ENCODE results near the gene PCBP3. TPM values are rescaled to one million over a fixed set of nuclear protein-coding genes. Genes with fewer than 3 reads are reported as not detected.

PCBP3 gene
- polyA plus RNA-seq, 1 experiment = 1.6 TPM

DNA sequence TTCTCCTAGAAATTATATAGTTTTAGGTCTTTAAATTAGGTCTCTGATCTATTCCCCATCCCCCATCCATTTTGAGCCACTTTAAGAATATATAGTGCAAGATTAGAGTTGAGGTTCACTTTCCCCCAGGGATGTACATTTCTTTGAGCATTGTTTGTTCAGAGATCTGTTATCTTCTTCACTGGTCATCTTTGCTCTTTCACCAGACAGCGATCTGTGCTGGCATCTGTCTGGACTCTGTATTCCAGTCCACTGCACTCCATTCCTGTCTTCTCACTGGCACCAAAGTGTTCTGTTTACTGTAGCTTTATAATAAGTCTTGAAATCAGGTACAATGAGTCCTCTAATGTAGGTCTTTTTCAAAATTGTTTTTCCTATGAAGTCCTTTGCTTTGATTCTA is 112.5 kb downstream of the PCBP3 start:
- TF ChIP-seq, protein P1, sequence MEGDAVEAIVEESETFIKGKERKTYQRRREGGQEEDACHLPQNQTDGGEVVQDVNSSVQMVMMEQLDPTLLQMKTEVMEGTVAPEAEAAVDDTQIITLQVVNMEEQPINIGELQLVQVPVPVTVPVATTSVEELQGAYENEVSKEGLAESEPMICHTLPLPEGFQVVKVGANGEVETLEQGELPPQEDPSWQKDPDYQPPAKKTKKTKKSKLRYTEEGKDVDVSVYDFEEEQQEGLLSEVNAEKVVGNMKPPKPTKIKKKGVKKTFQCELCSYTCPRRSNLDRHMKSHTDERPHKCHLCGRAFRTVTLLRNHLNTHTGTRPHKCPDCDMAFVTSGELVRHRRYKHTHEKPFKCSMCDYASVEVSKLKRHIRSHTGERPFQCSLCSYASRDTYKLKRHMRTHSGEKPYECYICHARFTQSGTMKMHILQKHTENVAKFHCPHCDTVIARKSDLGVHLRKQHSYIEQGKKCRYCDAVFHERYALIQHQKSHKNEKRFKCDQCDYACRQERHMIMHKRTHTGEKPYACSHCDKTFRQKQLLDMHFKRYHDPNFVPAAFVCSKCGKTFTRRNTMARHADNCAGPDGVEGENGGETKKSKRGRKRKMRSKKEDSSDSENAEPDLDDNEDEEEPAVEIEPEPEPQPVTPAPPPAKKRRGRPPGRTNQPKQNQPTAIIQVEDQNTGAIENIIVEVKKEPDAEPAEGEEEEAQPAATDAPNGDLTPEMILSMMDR (IDR thresholded peaks at IDR 0.05; ENCODE audit: low read depth, low read length) = no peak
- Histone ChIP-seq H3K9me3 (ENCODE audit: control insufficient read depth, insufficient read depth, low read length) (no peaks in the 10 kb centered on the region), H3K27ac (ENCODE audit: low read depth, low read length) (no peak overlapping the region), H3K4me3 (ENCODE audit: low read depth, low read length) (no peak overlapping the region), H3K27me3 (ENCODE audit: control insufficient read depth, insufficient read depth, low read length) (peaks cover 3% of the 10 kb centered on the region)
- DNase-seq (ENCODE audit: low read depth, low spot score) = no peak
- ChIA-PET CTCF (no interaction called here), POLR2A (no interaction called here)

DNA sequence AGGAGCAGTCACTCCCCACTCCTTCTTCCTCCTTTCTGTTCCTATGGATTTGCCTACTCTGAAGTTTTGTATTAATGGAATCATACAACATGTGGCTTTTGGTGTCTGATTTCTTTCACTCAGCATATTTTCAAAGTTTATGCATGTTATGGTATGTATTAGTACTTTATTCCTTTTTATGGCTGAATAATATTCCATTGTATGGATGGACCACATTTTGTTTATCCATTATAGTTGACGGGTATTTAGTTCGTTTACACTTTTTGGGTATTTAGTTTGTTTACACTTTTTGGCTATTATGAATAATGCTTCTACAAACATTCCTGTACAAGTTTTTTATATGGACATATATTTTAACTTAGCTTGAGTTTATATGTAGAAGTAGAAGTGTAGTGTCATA is 113.1 kb downstream of the PCBP3 start:
- H3K27me3 ChIP-seq (ENCODE audit: control insufficient read depth, insufficient read depth, low read length) = peaks cover 3% of the 10 kb centered on the region
- DNase-seq (ENCODE audit: low read depth, low spot score) = no peak
- H3K27ac ChIP-seq (ENCODE audit: low read depth, low read length) = no peak overlapping the region
- ChIA-PET POLR2A (no interaction called here), CTCF (no interaction called here)
- TF ChIP-seq, protein P1 (IDR thresholded peaks at IDR 0.05; ENCODE audit: low read depth, low read length) = no peak
- H3K4me3 ChIP-seq (ENCODE audit: low read depth, low read length) = no peak overlapping the region
- no peaks in the 10 kb centered on the region for H3K9me3 ChIP-seq (ENCODE audit: control insufficient read depth, insufficient read depth, low read length)

DNA sequence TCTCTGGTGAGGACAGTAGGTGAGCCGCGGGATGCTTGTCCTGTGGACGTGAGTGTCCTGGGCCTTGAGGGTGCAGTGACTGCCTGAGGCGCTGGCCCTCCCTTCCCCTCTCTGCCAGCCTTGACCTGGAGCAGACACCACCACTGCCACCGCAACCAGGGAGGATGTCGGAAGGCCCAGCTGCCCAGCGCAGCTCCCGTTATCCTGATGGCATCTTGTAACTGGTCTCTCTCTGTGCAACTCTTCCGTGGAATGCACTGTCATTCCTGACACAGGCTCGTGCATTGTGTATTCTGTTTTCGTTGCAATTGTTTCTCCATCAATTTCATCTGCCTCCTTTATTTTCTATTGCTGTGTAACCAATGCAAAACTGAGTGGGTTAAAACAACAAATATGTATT is 118.2 kb downstream of the PCBP3 start:
- TF ChIP-seq, protein P1 (IDR thresholded peaks at IDR 0.05; ENCODE audit: low read depth, low read length) = no peak
- H3K9me3 ChIP-seq (ENCODE audit: control insufficient read depth, insufficient read depth, low read length) = no peaks in the 10 kb centered on the region
- H3K27ac ChIP-seq (ENCODE audit: low read depth, low read length) = no peak overlapping the region
- DNase-seq (ENCODE audit: low read depth, low spot score) = no peak
- H3K27me3 ChIP-seq (ENCODE audit: control insufficient read depth, insufficient read depth, low read length) = peaks cover 3% of the 10 kb centered on the region
- no peak overlapping the region for H3K4me3 ChIP-seq (ENCODE audit: low read depth, low read length)
- POLR2A ChIA-PET = no interaction called here
- CTCF ChIA-PET = no interaction called here

DNA sequence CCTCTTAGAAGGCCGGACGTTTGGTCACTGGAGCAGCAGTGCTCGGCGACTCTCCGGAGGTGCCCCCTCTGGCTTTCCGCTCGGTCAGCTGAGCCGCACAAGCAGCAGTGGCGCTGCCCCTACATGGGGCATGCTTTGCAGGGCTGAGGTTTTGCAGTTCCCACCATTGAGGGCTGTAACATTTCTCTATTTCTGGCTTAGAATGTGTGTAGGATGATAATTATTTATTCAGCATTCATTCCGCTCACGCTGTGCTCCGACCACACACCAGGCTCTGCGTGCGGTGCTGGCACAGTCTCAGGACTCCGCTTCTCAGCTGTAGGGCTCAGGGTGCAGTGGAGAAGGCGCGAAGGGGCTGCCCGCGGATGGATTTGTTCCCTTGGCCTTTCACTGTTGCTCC is 119.5 kb downstream of the PCBP3 start:
- ChIA-PET POLR2A (interaction anchor here (0.7 kb wide), 1 partner anchor 658 kb away, joined by 6 read pairs; no protein-coding TSS in a partner anchor), CTCF (no interaction called here)
- no peak overlapping the region for H3K27ac ChIP-seq (ENCODE audit: low read depth, low read length)
- no peak overlapping the region for H3K4me3 ChIP-seq (ENCODE audit: low read depth, low read length)
- no peaks in the 10 kb centered on the region; the same call in 1 of the 2 replicates for H3K9me3 ChIP-seq (ENCODE audit: control insufficient read depth, insufficient read depth, low read length)
- peaks cover 3% of the 10 kb centered on the region for H3K27me3 ChIP-seq (ENCODE audit: control insufficient read depth, insufficient read depth, low read length)
- no peak for DNase-seq (ENCODE audit: low read depth, low spot score)
- TF ChIP-seq, protein P1 (IDR thresholded peaks at IDR 0.05; ENCODE audit: low read depth, low read length) = no peak

DNA sequence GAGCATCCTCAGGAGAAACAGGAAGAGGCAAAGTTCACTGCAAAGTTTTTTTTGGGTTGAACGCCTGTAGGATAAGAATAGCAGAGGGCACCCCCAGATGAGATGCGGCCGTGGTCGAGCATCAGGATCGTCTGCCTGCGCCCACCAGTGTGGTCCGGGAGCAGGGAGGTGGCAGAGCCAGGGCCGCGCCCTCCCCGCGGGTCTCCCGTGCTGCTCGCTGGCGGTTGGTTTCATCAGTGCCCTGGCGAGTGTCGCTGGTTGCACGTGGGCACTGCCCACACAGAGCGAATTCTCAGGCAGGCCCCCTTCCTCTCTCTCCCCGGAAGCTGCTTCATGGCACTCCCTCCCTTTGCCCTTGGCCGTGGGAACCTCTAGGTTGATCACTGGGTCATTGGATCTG is 120.0 kb downstream of the PCBP3 start:
- POLR2A ChIA-PET = interaction anchor here (0.7 kb wide), 1 partner anchor 208 kb away, joined by 6 read pairs; no protein-coding TSS in a partner anchor
- TF ChIP-seq, protein P1 (IDR thresholded peaks at IDR 0.05; ENCODE audit: low read depth, low read length) = no peak
- Histone ChIP-seq H3K9me3 (ENCODE audit: control insufficient read depth, insufficient read depth, low read length) (no peaks in the 10 kb centered on the region; the same call in 1 of the 2 replicates), H3K4me3 (ENCODE audit: low read depth, low read length) (no peak overlapping the region), H3K27ac (ENCODE audit: low read depth, low read length) (no peak overlapping the region), H3K27me3 (ENCODE audit: control insufficient read depth, insufficient read depth, low read length) (peaks cover 3% of the 10 kb centered on the region)
- CTCF ChIA-PET = no interaction called here
- DNase-seq (ENCODE audit: low read depth, low spot score) = no peak
